GM12865 (cell line): Measurements from ENCODE around the gene DEPDC5.

ENCODE experiments used
- DNase-seq: peaks from one replicate; pipeline ENCODE4 v3.0.0; 2010; ENCODE audit warnings: low read depth
- H3K4me3 ChIP-seq: 2 replicates; pipeline ENCODE4 v1.5.1; 2011; ENCODE audit warnings: mild to moderate bottlenecking, low read depth, low read length, control low read depth
- TF ChIP-seq, protein P1 (sequence below): IDR thresholded peaks from 2 replicates; pipeline ENCODE4 v1.5.1; 2011; ENCODE audit warnings: low read length, control low read depth, low read depth, inconsistent platforms; ENCODE audit not compliant: insufficient read depth; ENCODE audit errors: missing control alignments

Gene DEPDC5

DNA sequence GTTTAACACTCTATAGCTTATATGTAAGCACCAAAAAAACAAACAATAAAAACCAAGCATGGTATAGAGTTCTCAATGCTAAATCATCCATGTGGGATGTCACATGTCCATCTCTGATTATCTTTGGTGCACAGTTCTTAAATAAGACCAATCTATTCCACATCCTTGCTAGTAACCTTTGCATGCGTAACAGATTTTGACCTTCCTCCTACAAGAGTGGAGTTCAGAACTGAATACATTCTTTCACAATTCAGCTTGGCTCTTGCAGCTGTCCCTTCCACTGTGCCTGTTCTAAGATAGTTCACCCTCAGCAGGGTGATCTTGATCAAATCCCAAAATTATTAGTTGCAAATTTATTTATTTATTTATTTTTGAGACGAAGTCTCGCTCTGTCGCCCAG is 25.0 kb upstream of the DEPDC5 start:
- DNase-seq = no peak
- H3K4me3 ChIP-seq = no peak overlapping the region
- TF ChIP-seq, protein P1, sequence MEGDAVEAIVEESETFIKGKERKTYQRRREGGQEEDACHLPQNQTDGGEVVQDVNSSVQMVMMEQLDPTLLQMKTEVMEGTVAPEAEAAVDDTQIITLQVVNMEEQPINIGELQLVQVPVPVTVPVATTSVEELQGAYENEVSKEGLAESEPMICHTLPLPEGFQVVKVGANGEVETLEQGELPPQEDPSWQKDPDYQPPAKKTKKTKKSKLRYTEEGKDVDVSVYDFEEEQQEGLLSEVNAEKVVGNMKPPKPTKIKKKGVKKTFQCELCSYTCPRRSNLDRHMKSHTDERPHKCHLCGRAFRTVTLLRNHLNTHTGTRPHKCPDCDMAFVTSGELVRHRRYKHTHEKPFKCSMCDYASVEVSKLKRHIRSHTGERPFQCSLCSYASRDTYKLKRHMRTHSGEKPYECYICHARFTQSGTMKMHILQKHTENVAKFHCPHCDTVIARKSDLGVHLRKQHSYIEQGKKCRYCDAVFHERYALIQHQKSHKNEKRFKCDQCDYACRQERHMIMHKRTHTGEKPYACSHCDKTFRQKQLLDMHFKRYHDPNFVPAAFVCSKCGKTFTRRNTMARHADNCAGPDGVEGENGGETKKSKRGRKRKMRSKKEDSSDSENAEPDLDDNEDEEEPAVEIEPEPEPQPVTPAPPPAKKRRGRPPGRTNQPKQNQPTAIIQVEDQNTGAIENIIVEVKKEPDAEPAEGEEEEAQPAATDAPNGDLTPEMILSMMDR = no peak

DNA sequence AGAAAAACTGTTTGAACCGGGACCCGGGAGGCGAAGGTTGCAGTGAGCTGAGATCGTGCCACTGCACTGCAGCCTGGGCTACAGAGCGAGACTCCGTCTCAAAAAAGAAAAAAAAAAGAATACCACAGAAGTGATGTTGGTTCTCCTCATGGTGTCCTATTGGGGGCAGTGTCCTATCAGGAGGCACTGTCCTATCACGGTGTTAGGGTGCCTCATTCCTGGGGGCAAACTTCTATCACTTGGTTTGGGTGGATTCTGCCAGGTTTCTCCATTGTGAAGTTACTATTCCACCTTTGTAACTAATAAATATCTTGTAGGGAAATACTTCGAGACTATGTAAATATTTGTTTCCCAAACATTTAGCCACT is 23.5 kb upstream of the DEPDC5 start:
- TF ChIP-seq, protein P1 = no peak
- DNase-seq = no peak
- no peak overlapping the region for H3K4me3 ChIP-seq

DNA sequence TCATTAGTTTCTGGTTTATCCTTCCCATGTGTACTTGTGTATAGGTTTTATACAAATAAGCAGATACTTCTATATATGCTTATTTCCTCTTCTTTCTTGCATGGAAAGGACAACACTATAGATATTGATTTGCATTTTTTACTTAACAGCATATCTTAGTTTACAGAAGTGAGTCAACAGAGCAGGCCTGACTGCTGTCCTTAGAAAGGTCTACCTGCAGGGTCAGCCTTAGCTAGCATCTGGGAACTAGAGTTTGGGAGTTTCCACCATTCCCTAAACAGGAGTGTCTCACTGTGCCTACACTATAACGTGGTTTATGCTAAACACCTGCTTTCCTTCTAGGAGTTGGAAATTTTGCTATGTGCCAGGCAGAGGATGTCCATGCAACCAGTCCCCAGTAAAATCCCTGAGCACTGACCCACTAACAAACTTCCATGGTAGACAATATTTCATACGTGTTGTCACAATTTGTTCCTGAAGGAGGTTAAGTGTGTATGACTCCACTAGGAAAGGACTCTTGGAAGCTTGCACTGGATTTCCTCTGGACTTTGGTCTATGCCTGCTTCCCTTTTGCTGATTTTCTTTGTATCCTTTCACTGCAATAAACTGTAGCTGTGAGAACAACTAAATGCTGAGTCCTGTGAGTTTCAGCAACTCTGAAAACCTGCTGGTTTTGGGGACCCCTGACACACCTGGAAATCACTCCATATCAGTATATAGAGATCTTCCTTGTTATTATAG is 21.6 kb upstream of the DEPDC5 start:
- TF ChIP-seq, protein P1 = no peak

DNA sequence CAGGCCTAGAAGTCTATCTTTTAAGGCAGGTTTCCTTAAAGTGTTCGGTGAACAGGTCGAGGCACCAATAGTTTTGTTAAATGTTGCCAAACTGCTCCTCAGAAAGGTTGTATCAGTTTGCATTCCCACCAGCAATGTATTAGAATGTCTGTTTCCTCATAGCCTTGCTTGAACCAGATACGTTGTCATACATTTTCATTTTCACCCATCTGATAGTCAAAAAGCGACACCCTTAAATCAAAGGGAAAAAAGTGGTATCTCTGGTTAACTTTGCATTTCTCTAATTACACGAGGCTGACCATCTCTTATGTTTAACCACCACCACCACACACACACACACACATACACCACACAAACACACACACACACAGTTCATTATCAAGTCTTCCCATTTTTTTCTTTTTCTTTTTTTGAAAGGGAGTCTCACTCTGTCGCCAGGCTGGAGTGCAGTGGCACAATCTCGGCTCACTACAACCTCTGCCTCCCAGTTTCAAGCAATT is 20.2 kb upstream of the DEPDC5 start:
- TF ChIP-seq, protein P1 = no peak
- no peak overlapping the region for H3K4me3 ChIP-seq
- no peak for DNase-seq

More for the DNA sequence above, 21.6 kb upstream of the DEPDC5 start:
- no peak for DNase-seq
- no peak overlapping the region for H3K4me3 ChIP-seq

DNA sequence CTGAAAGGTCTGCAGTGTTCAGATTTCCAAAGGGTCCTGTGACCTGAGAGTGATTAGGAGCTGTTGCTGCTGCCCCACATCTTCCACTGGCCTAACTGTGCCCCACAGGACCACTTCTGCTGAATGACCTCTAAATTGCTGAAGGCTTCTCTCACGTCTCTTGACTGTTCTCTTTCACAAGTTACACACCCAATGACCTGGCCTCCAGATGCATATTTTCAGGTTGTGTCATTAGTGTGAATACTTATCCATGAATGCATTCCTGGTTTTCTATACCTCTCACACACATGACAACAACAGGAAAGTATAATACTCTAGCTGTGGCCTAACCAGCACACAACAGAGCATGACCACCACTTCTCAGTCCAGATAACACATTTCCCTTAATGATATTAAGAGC is 19.3 kb upstream of the DEPDC5 start:
- H3K4me3 ChIP-seq = no peak overlapping the region
- DNase-seq = no peak
- TF ChIP-seq, protein P1 = no peak

DNA sequence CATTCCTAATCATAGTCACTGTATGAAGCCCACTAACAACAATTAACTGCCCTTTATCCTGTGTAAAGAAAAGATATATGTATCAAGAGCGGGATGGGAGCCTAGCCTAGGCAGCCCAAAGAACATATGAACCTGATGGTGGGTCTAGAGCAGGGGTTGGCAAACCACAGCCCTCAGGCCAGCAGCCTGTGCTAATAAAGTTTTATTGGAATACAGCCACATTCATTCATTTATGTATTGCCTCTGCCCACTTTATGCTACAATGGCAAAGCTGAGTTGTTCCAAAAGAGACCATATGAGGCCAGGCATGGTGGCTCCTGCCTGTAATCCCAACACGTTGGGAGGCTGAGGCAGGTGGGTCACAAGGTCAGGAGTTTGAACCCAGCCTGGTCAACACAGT is 17.4 kb upstream of the DEPDC5 start:
- TF ChIP-seq, protein P1 = no peak
- no peak overlapping the region for H3K4me3 ChIP-seq
- DNase-seq = no peak

DNA sequence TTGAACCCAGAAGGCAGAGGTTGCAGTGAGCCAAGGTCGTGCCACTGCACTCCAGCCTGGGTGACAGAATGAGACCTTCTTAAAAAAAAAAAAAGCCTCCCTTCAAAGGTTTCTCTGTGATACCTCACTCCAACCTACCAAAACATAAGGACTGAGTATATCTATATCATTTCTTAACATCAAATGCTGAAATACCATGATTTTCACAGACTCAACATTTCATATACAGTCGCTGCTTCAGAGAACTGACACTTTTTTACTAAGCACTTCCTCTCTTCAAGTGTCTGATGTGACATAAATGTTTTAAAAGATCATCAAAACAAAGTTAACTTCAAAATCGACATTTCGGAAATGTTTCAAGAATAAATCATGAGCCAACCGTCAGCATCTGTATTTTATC is 15.9 kb upstream of the DEPDC5 start:
- DNase-seq = no peak
- H3K4me3 ChIP-seq = no peak overlapping the region
- TF ChIP-seq, protein P1 = no peak
